ENCODE measurements around the gene MFF. TPM values are rescaled to one million over a fixed set of nuclear protein-coding genes. Genes with fewer than 3 reads are reported as not detected.

MFF gene, protein sequence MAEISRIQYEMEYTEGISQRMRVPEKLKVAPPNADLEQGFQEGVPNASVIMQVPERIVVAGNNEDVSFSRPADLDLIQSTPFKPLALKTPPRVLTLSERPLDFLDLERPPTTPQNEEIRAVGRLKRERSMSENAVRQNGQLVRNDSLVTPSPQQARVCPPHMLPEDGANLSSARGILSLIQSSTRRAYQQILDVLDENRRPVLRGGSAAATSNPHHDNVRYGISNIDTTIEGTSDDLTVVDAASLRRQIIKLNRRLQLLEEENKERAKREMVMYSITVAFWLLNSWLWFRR
- 74.4 and 77.3 TPM in 2 replicates for total RNA-seq

DNA sequence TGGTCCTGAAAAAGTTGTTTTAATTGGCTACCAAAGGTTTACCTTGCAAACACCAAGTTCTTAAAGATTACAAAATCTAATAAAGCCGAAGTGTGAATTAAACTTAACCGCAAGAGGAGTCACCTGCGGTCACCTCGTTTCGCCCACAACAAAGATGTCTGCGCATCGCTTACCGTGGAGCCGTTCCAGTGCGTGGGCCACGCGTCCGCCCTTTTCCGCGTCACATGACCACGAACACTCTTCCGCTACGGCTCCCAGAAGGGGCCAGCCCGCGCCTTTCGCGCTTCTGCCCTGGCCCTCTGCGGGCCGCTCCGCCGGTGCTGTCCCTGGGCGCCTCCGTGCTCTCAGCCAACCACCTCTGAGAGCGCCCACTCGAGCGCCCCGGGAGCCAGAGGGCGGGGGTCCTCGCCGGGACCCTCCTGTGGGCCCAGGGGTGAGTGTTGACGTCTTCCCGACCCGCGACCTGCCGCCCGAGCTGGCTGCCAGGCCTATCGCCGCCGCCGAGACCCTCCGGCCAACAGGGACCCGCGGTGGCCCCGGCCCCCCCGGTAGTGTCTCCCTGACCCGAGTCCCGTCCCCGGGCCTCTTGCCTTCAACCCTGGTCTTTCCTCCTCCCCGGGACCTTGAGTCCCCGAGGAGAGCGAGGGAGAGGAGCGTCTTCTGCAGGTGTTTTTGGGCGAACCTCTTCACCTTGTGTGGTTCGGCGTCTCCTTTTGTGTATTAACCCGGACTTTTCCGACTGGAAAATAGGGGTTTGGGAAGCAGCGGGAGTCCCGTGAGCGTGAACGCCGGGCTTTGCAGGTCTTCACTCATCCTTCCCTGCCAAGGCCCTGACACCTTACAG is at the start of gene MFF:
Gene MFF (plus strand): TSS at position 257 of the 844 bp plus-strand sequence. CDS start 5,415 bp downstream, outside the sequence.
- Mint-ChIP-seq H3K4me1 (ENCODE audit: low read depth) (peaks cover 31% of the 10 kb centered on the region), H3K9me3 (peaks cover 7% of the 10 kb centered on the region), H3K36me3 (ENCODE audit: low read depth) (peaks cover 7% of the 10 kb centered on the region), H3K27ac (peak within 1 kb of the TSS; percentile 90), H3K27me3 (ENCODE audit: low read depth) (peaks cover 5% of the 10 kb centered on the region), H3K4me3 (ENCODE audit: low read depth) (peak within 1 kb of the TSS; percentile 90)
- DNase-seq (ENCODE audit: low spot score): peak; percentile 89
- intact Hi-C loops (cut with micrococcal nuclease): loop anchor here (1.0 to 2.0 kb wide), 5 partner anchors 10 to 458 kb away; no protein-coding TSS in a partner anchor

DNA sequence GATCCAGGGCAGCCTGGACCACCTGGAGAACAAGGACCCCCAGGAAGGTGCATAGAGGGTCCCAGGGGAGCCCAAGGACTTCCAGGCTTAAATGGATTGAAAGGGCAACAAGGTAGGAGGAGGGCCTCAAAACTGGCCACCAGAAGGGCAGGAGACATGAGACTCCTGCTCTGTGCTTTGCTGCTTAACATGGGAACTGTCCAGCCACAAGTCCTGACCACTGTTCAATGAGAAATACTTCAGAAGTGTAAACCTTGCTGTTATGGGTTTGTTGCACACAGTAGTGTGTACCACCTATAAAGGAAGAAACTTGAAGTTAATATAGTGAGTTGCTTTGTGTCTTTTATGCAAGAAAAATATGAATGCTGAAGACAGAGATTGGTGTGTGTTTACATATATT is 44.2 kb upstream of the MFF start:
- H3K36me3 Mint-ChIP-seq (ENCODE audit: low read depth): no peaks in the 10 kb centered on the region
- H3K4me3 Mint-ChIP-seq (ENCODE audit: low read depth): no peak overlapping the region
- DNase-seq (ENCODE audit: low spot score): no peak

GRCh38 chr2:227285741-227286236 is 39.3 kb upstream of the MFF start:
- H3K4me1 Mint-ChIP-seq (ENCODE audit: low read depth): no peaks in the 10 kb centered on the region
- no peaks in the 10 kb centered on the region for H3K9me3 Mint-ChIP-seq
- no peak overlapping the region for H3K27ac Mint-ChIP-seq
- H3K36me3 Mint-ChIP-seq (ENCODE audit: low read depth): no peaks in the 10 kb centered on the region
- intact Hi-C loops (cut with micrococcal nuclease): no loop called here
- no peak overlapping the region for H3K4me3 Mint-ChIP-seq (ENCODE audit: low read depth)
- no peak for DNase-seq (ENCODE audit: low spot score)
- no peaks in the 10 kb centered on the region for H3K27me3 Mint-ChIP-seq (ENCODE audit: low read depth)

More for the DNA sequence above, 44.2 kb upstream of the MFF start:
- H3K4me1 Mint-ChIP-seq (ENCODE audit: low read depth): no peaks in the 10 kb centered on the region
- no peak overlapping the region for H3K27ac Mint-ChIP-seq
- intact Hi-C loops (cut with micrococcal nuclease): no loop called here
- no peaks in the 10 kb centered on the region for H3K9me3 Mint-ChIP-seq
- no peaks in the 10 kb centered on the region for H3K27me3 Mint-ChIP-seq (ENCODE audit: low read depth)

- H3K4me1 Mint-ChIP-seq (ENCODE audit: low read depth): no peaks in the 10 kb centered on the region
- no peaks in the 10 kb centered on the region for H3K9me3 Mint-ChIP-seq
- no peak overlapping the region for H3K4me3 Mint-ChIP-seq (ENCODE audit: low read depth)
- no peaks in the 10 kb centered on the region for H3K36me3 Mint-ChIP-seq (ENCODE audit: low read depth)
- H3K27ac Mint-ChIP-seq: no peak overlapping the region
- no peaks in the 10 kb centered on the region for H3K27me3 Mint-ChIP-seq (ENCODE audit: low read depth)
- intact Hi-C loops (cut with micrococcal nuclease): no loop called here
- no peak for DNase-seq (ENCODE audit: low spot score)
These were observed 37.3 kb upstream of the MFF start for GRCh38 chr2:227287771-227288170.

DNA sequence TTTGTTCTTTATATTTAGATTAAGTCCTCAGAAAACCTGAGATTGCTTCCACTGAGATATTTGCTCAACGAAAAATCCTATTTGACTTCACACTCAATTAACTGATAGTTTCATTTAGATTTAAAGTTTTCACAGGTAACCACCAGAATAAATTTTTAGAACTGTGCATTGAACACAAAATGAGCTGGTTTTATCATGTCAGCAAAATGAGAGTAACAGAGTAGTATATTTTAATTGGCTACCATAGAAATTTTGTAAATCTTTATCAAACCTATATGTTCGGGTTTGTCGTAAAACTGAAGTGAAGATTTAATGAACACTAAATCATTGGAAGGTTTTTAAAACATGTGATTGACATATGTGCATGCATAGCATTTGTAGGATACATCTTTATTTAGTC is 32.7 kb upstream of the MFF start:
- Mint-ChIP-seq H3K36me3 (ENCODE audit: low read depth) (no peaks in the 10 kb centered on the region), H3K9me3 (no peaks in the 10 kb centered on the region), H3K27ac (no peak overlapping the region), H3K4me3 (ENCODE audit: low read depth) (no peak overlapping the region), H3K4me1 (ENCODE audit: low read depth) (peaks cover 2% of the 10 kb centered on the region), H3K27me3 (ENCODE audit: low read depth) (no peaks in the 10 kb centered on the region)
- no peak for DNase-seq (ENCODE audit: low spot score)
- intact Hi-C loops (cut with micrococcal nuclease): no loop called here

- peaks cover 2% of the 10 kb centered on the region for H3K4me1 Mint-ChIP-seq (ENCODE audit: low read depth)
- no peak overlapping the region for H3K4me3 Mint-ChIP-seq (ENCODE audit: low read depth)
- H3K27ac Mint-ChIP-seq: no peak overlapping the region
- no peaks in the 10 kb centered on the region for H3K36me3 Mint-ChIP-seq (ENCODE audit: low read depth)
- intact Hi-C loops (cut with micrococcal nuclease): no loop called here
- no peaks in the 10 kb centered on the region for H3K9me3 Mint-ChIP-seq
- H3K27me3 Mint-ChIP-seq (ENCODE audit: low read depth): no peaks in the 10 kb centered on the region
- DNase-seq (ENCODE audit: low spot score): no peak
These were observed 31.5 kb upstream of the MFF start for GRCh38 chr2:227293531-227293930.

GRCh38 chr2:227295806-227296205 is 29.2 kb upstream of the MFF start:
- peaks cover 2% of the 10 kb centered on the region for H3K4me1 Mint-ChIP-seq (ENCODE audit: low read depth)
- no peak overlapping the region for H3K4me3 Mint-ChIP-seq (ENCODE audit: low read depth)
- no peak for DNase-seq (ENCODE audit: low spot score)
- intact Hi-C loops (cut with micrococcal nuclease): no loop called here
- H3K9me3 Mint-ChIP-seq: no peaks in the 10 kb centered on the region
- no peak overlapping the region for H3K27ac Mint-ChIP-seq
- no peaks in the 10 kb centered on the region for H3K27me3 Mint-ChIP-seq (ENCODE audit: low read depth)
- no peaks in the 10 kb centered on the region for H3K36me3 Mint-ChIP-seq (ENCODE audit: low read depth)

- no peak overlapping the region for H3K27ac Mint-ChIP-seq
- no peaks in the 10 kb centered on the region for H3K9me3 Mint-ChIP-seq
- H3K4me1 Mint-ChIP-seq (ENCODE audit: low read depth): peaks cover 2% of the 10 kb centered on the region
- intact Hi-C loops (cut with micrococcal nuclease): no loop called here
- H3K27me3 Mint-ChIP-seq (ENCODE audit: low read depth): no peaks in the 10 kb centered on the region
- no peak overlapping the region for H3K4me3 Mint-ChIP-seq (ENCODE audit: low read depth)
- H3K36me3 Mint-ChIP-seq (ENCODE audit: low read depth): no peaks in the 10 kb centered on the region
- no peak for DNase-seq (ENCODE audit: low spot score)
These were observed 28.2 kb upstream of the MFF start for GRCh38 chr2:227296671-227297405.

DNA sequence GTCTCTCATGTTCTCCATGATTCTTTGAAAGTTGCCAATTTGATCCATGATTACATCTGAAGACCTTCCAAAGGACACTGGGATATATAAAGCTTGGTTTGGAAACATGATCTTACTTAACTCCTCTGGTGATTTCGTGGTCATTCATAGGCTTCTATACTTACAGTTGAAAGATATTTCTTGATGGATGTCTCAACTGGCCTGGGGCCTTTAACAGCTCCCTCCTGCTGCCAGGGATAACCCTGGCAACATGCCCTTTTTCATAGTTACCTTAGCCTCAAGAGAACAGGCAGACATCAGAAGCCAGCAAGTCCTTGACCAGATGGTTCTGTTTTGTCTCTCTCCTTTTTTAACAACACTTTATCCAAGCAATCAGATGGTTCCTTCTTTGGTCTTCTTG is 23.5 kb upstream of the MFF start:
- no peak overlapping the region for H3K4me3 Mint-ChIP-seq (ENCODE audit: low read depth)
- H3K36me3 Mint-ChIP-seq (ENCODE audit: low read depth): no peaks in the 10 kb centered on the region
- no peak for DNase-seq (ENCODE audit: low spot score)
- intact Hi-C loops (cut with micrococcal nuclease): no loop called here
- no peaks in the 10 kb centered on the region for H3K4me1 Mint-ChIP-seq (ENCODE audit: low read depth)
- no peak overlapping the region for H3K27ac Mint-ChIP-seq
- no peaks in the 10 kb centered on the region for H3K27me3 Mint-ChIP-seq (ENCODE audit: low read depth)
- no peaks in the 10 kb centered on the region for H3K9me3 Mint-ChIP-seq

GRCh38 chr2:227308784-227309183 is 16.3 kb upstream of the MFF start:
- Mint-ChIP-seq H3K27ac (no peak overlapping the region), H3K27me3 (ENCODE audit: low read depth) (peaks cover 3% of the 10 kb centered on the region), H3K4me3 (ENCODE audit: low read depth) (no peak overlapping the region), H3K4me1 (ENCODE audit: low read depth) (no peaks in the 10 kb centered on the region), H3K36me3 (ENCODE audit: low read depth) (no peaks in the 10 kb centered on the region), H3K9me3 (no peaks in the 10 kb centered on the region)
- intact Hi-C loops (cut with micrococcal nuclease): no loop called here
- DNase-seq (ENCODE audit: low spot score): no peak

- H3K36me3 Mint-ChIP-seq (ENCODE audit: low read depth): no peaks in the 10 kb centered on the region
- peaks cover 4% of the 10 kb centered on the region for H3K27me3 Mint-ChIP-seq (ENCODE audit: low read depth)
- intact Hi-C loops (cut with micrococcal nuclease): no loop called here
- H3K4me1 Mint-ChIP-seq (ENCODE audit: low read depth): no peaks in the 10 kb centered on the region
- H3K9me3 Mint-ChIP-seq: no peaks in the 10 kb centered on the region
- no peak overlapping the region for H3K4me3 Mint-ChIP-seq (ENCODE audit: low read depth)
- H3K27ac Mint-ChIP-seq: no peak overlapping the region
- no peak for DNase-seq (ENCODE audit: low spot score)
These were observed 14.3 kb upstream of the MFF start for GRCh38 chr2:227310756-227311110.

DNA sequence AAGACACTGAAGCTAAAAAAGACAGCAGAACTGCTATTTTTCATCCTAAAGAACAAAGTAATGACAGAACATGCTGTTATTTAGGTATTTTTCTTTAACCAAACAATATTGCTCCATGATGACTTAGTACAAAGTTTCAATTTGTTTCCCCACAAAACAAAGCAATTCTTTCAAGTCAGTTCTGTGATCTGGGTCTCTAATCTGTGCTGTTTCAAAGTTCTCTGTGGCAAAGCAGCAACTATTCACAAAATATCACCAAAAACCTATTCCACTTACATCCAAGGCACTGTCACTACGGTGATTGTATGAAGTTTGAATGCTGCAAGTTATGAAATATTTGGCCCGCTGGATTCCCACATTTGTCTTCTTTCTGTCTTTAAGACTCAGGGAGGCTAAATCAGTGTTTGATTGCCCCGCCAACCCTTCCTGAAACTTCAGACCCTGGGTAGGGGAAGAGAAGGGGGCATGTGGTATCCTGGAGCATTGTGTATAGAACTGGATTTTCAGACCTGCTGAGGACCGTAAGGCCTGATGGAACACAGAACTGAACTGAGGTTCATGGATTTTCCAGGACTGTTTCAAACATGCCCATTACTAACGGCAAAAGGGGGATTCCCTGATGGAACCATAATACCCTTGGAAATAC is 13.1 kb upstream of the MFF start:
- Mint-ChIP-seq H3K27ac (no peak overlapping the region), H3K4me3 (ENCODE audit: low read depth) (no peak overlapping the region)

More for the DNA sequence above, 13.1 kb upstream of the MFF start:
- Mint-ChIP-seq H3K4me1 (ENCODE audit: low read depth) (no peaks in the 10 kb centered on the region), H3K27me3 (ENCODE audit: low read depth) (peaks cover 4% of the 10 kb centered on the region), H3K36me3 (ENCODE audit: low read depth) (no peaks in the 10 kb centered on the region), H3K9me3 (no peaks in the 10 kb centered on the region)
- no peak for DNase-seq (ENCODE audit: low spot score)
- intact Hi-C loops (cut with micrococcal nuclease): no loop called here
